ENCODE measurements around the gene MYO18B. TPM values are rescaled to one million over a fixed set of nuclear protein-coding genes. Genes with fewer than 3 reads are reported as not detected.

MYO18B gene
- total and polyA plus RNA-seq, 2 donors (not counting 3 experiments of a cell fraction or from before 2014, with no cell fraction given) = 0.01 TPM; not detected in 1

- BruUV-seq (replicated peaks) = no TSS peak
- Histone ChIP-seq H3K4me1 (ENCODE audit: control insufficient read depth, extremely low read depth, insufficient read depth, low read length) (peaks cover 19% of the 10 kb centered on the region), H3K27ac (ENCODE audit: insufficient read depth, low read depth, low read length) (peak overlapping the region; percentile 2), H3K4me3 (replicated peaks in 1 of 3; ENCODE audit: insufficient read depth in 1 of 3, low read depth in 1 of 3, low read length in 3 of 3) (no peak overlapping the region), H3K27me3 (ENCODE audit: control insufficient read depth in 2 of 2, insufficient read depth in 2 of 2, low read length in 2 of 2) (no peaks in the 10 kb centered on the region), H3K9ac (replicated peaks; ENCODE audit: extremely low read depth, insufficient read depth, low read length) (no peak overlapping the region), H4K20me1 (replicated peaks; ENCODE audit: control insufficient read depth, extremely low read depth, insufficient read depth, low read length) (no peaks in the 10 kb centered on the region), H3K36me3 (ENCODE audit: control insufficient read depth in 2 of 2, extremely low read depth in 1 of 2, insufficient read depth in 2 of 2, low read length in 2 of 2) (no peaks in the 10 kb centered on the region), H3K4me2 (ENCODE audit: insufficient read depth, low read length) (no peak overlapping the region), H2AFZ (ENCODE audit: low read depth, low read length) (no peak overlapping the region), H3K9me1 (replicated peaks; ENCODE audit: control insufficient read depth, extremely low read depth, insufficient read depth, low read length) (no peaks in the 10 kb centered on the region), H3K9me3 (replicated peaks; ENCODE audit: control insufficient read depth, insufficient read depth, low read length) (no peaks in the 10 kb centered on the region), H3K79me2 (ENCODE audit: control insufficient read depth, insufficient read depth, low read length) (no peaks in the 10 kb centered on the region)
- POLR2A ChIA-PET = no interaction called here
- intact Hi-C loops (cut with micrococcal nuclease) (loop anchor here (5.0 kb wide), 1 partner anchor 59 kb away; no protein-coding TSS in a partner anchor), dilution Hi-C loops (cut with MboI; ENCODE audit: extremely low pct_ligation_motif_present, low sequenced_read_pairs) (no loop called here)
- no peak for TF ChIP-seq POLR2A (IDR thresholded peaks at IDR 0.05; ENCODE audit: low read depth, low read length)
- no peak for TF ChIP-seq MYC (IDR thresholded peaks at IDR 0.05; ENCODE audit: low read depth, low read length)
- no peak for TF ChIP-seq FOS (IDR thresholded peaks at IDR 0.05; ENCODE audit: borderline replicate concordance, insufficient read depth, low read length)
- no peak for TF ChIP-seq MAX (IDR thresholded peaks at IDR 0.05; ENCODE audit: insufficient read depth, insufficient read length)
- TF ChIP-seq EZH2 (IDR thresholded peaks at IDR 0.05; ENCODE audit: borderline replicate concordance, low read depth, low read length, severe bottlenecking) = no peak
- no peak for TF ChIP-seq CTCF (IDR thresholded peaks at IDR 0.05; ENCODE audit: extremely low read depth in 1 of 2, insufficient read depth in 1 of 2, low read depth in 1 of 2, low read length in 2 of 2)
- no peak for TF ChIP-seq JUN (IDR thresholded peaks at IDR 0.05; ENCODE audit: borderline replicate concordance, insufficient read depth, insufficient read length, low read depth)
- no peak for TF ChIP-seq GATA2 (IDR thresholded peaks at IDR 0.05; ENCODE audit: insufficient read depth, insufficient read length, low read depth, low read length)
- TF ChIP-seq POLR2AphosphoS5 (IDR thresholded peaks at IDR 0.05; ENCODE audit: insufficient read depth, low read depth, low read length) = no peak
- DNase-seq (ENCODE audit: low read depth, low spot score) (no peak), FAIRE-seq (no peak)
- CTCF ChIA-PET = interaction anchor here (0.7 to 3.5 kb wide), 4 partner anchors 9 to 298 kb away, joined by 3 to 39 read pairs (median 6); no protein-coding TSS in a partner anchor
These were observed 19.0 kb downstream of the MYO18B start for GRCh38 chr22:25760848-25761595.

Data from endothelial cell of umbilical vein (primary cell).